A549 (cell line): Measurements from ENCODE around the gene DDR2.

Source experiments
- CTCF ChIP-seq: fragments of >200 bp; sonication (Bioruptor Twin); formaldehyde crosslinking; IDR thresholded peaks from 3 replicates; pipeline ENCODE4 v1.5.1; 2016
- EP300 ChIP-seq, 2 experiments: fragments of >200 bp; sonication (Bioruptor Twin); formaldehyde crosslinking; IDR thresholded peaks; 2 replicates in 1 of 2; 3 replicates in 1 of 2; pipeline ENCODE4 v1.6.1; 2016 to 2017
- POLR2A ChIP-seq: IDR thresholded peaks from 2 replicates; pipeline ENCODE4 v1.6.1; 2012; ENCODE audit warnings: mild to moderate bottlenecking, low read length

GRCh38 chr1:162670928-162671663 is 38.8 kb downstream of the DDR2 start:
- TF ChIP-seq EP300 (IDR thresholded peaks at IDR 0.05) (no peak), CTCF (no peak), POLR2A (no peak)
